ENCODE measurements around the gene FLRT2.

The FLRT2 gene

DNA sequence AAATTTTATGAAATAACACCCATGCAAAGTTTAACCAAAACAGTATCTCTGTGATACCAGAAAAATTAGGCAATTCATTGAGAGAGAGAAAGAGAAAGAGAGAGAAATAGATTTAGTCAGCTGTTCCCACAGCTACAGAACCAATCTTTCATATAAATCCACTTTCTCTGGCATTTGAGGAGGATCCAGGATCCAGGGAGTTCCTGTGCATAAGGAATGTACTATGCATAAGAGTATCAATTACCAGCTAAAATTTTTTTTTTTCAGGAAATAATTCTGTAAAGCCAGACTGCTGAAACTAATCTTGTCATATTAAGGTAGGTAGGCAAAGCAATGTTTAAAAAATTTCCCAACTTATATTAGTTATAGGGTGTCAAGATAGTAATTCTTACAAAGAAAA lies 133.7 kb downstream of the FLRT2 start:
- Mint-ChIP-seq H3K4me3 (no peak overlapping the region), H3K9me3 (no peaks in the 10 kb centered on the region), H3K27me3 (no peaks in the 10 kb centered on the region), H3K36me3 (ENCODE audit: insufficient read depth) (no peaks in the 10 kb centered on the region), H3K27ac (ENCODE audit: low read depth) (no peak overlapping the region), H3K4me1 (no peaks in the 10 kb centered on the region)
- ATAC-seq (replicated peaks; ENCODE audit: extremely low read depth, poor library complexity, severe bottlenecking) (no peak), DNase-seq (ENCODE audit: low spot score in 2 of 2) (no peak)

DNA sequence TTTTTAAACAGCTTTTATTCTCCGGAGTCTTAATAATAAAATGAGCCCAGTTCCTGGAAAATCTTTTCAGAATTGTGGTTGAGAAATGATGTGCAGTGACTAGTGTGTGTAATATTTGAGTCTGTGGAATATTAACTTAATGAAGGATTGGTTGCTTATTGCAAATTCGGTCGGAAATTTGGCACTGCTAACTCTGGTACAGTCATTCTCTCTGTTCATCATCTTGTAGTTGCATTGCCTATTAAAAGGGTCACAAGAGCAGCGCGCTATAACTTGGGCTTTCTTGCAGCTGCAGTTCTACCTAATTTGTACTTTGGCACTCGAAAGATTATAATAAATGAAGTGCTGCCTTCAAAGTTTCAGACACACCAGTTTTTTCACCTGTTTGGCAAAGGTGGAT lies 146.0 kb downstream of the FLRT2 start:
- Mint-ChIP-seq H3K9me3 (peaks cover 5% of the 10 kb centered on the region), H3K27ac (ENCODE audit: low read depth) (no peak overlapping the region), H3K36me3 (ENCODE audit: insufficient read depth) (no peaks in the 10 kb centered on the region), H3K4me3 (no peak overlapping the region), H3K4me1 (no peaks in the 10 kb centered on the region), H3K27me3 (no peaks in the 10 kb centered on the region)
- ATAC-seq (replicated peaks; ENCODE audit: extremely low read depth, poor library complexity, severe bottlenecking) (no peak), DNase-seq (ENCODE audit: low spot score in 2 of 2) (no peak)

DNA sequence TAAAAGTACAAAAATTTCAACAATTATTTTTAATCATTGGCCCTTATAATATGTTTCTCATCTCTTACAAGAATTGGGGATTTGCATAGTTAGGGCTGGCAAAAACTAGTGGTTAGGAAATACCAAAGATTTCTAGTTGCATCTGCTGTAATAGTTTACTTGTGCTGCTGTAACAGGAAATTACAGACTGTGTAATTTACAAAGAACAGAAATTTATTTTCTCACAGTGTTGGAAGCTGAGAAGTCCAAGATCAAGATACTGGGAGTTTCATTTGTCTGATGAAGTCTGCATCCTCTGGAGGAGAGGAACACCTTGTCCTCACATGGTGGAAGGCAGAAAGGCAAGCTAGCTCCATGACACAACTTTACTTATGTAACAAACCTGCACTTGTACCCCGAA lies 157.0 kb downstream of the FLRT2 start:
- no peak for ATAC-seq (replicated peaks; ENCODE audit: extremely low read depth, poor library complexity, severe bottlenecking)

DNA sequence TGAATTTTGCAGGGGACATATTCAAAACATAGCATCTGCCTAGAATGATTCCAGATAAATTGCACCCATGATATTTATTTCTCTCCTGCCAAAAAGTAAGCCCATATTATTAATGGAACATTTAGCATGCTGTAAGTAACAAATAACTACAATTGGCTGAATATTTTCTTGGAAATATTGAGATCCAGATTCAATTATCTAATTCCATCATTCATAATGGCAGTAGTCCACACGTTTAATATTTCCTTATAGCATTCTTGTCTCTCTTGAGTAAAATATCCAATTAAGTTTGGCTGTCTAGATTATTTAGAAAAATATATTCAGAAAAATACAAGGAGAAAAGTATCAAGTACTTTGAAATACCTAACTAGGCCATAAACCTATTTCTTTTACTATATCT lies 157.5 kb downstream of the FLRT2 start:
- Mint-ChIP-seq H3K4me1 (no peaks in the 10 kb centered on the region), H3K27me3 (no peaks in the 10 kb centered on the region), H3K4me3 (no peak overlapping the region), H3K36me3 (ENCODE audit: insufficient read depth) (no peaks in the 10 kb centered on the region), H3K9me3 (peaks cover 18% of the 10 kb centered on the region), H3K27ac (ENCODE audit: low read depth) (no peak overlapping the region)
- DNase-seq (ENCODE audit: low spot score in 2 of 2), result no peak
- no peak for ATAC-seq (replicated peaks; ENCODE audit: extremely low read depth, poor library complexity, severe bottlenecking)

More for the DNA sequence above, 157.0 kb downstream of the FLRT2 start:
- Mint-ChIP-seq H3K4me1 (no peaks in the 10 kb centered on the region), H3K4me3 (no peak overlapping the region), H3K27ac (ENCODE audit: low read depth) (no peak overlapping the region), H3K27me3 (no peaks in the 10 kb centered on the region), H3K36me3 (ENCODE audit: insufficient read depth) (no peaks in the 10 kb centered on the region), H3K9me3 (peaks cover 17% of the 10 kb centered on the region)
- no peak for DNase-seq (ENCODE audit: low spot score in 2 of 2)

DNA sequence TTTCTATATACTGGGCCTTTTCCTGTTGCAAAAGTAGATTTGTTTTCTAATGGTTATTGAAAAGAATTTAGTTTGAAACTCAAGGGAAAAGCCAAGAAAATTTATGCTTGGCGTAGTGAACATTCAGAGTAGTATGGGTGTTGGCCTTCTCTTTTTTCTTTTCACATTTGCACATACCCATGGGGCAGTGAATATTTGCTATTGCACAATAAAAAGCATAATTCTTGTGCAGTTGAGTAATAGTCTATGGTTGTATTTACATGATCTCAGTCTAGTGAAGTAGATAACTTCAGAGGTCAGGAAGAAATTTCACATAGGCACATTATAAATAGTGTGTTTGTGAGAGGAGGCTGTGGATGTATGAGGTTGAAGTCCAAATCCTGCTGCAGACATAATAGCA lies 158.1 kb downstream of the FLRT2 start:
- Mint-ChIP-seq H3K27me3 (no peaks in the 10 kb centered on the region), H3K9me3 (peaks cover 17% of the 10 kb centered on the region), H3K4me1 (no peaks in the 10 kb centered on the region), H3K4me3 (no peak overlapping the region), H3K27ac (ENCODE audit: low read depth) (no peak overlapping the region), H3K36me3 (ENCODE audit: insufficient read depth) (no peaks in the 10 kb centered on the region)
- DNase-seq (ENCODE audit: low spot score in 2 of 2), result no peak
- no peak for ATAC-seq (replicated peaks; ENCODE audit: extremely low read depth, poor library complexity, severe bottlenecking)

DNA sequence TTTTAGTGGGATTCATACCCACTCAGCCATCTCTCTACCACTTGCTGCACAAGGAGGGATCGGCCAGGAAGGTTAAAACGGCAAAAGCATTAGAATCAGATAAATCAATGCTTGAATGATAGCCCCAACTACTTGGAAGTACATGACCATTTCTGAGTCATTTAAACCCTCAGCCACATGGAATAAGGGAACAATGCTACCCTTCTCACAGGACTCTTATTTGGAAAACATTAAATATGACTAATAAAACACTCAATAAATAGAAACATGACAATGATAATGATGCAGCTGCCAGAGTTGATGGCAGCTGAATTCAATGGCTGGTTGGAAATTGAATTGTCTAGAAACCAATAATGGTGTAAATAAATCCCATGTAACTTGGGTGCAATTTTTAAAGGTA lies 165.4 kb downstream of the FLRT2 start:
- no peak overlapping the region for H3K27ac Mint-ChIP-seq (ENCODE audit: low read depth)
- DNase-seq (ENCODE audit: low spot score in 2 of 2), result no peak
- no peaks in the 10 kb centered on the region for H3K36me3 Mint-ChIP-seq (ENCODE audit: insufficient read depth)
- no peaks in the 10 kb centered on the region for H3K4me1 Mint-ChIP-seq
- ATAC-seq (replicated peaks; ENCODE audit: extremely low read depth, poor library complexity, severe bottlenecking), result no peak
- no peak overlapping the region for H3K4me3 Mint-ChIP-seq
- H3K27me3 Mint-ChIP-seq, result no peaks in the 10 kb centered on the region
- H3K9me3 Mint-ChIP-seq, result peaks cover 24% of the 10 kb centered on the region

DNA sequence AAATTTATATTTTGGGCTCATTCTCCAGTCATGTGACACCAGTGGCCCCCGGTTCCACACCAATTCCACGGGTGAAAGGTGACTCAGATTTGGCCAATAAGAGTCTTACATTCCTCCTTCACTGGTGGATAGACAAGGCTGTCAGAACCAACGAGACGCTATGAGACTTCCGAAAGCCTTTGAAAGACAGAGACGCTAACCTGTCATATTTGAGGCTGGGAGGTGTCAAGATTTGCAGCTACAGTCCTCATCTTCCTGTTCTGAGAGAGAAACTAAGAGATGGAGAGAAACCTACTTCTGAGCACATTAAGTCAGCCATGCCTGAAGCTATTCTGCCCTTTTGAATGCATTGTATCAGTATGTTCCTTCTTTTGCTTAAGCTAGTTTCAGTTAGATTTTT lies 171.2 kb downstream of the FLRT2 start:
- Mint-ChIP-seq H3K9me3 (peaks cover 17% of the 10 kb centered on the region), H3K27me3 (no peaks in the 10 kb centered on the region), H3K4me1 (no peaks in the 10 kb centered on the region), H3K4me3 (no peak overlapping the region), H3K27ac (ENCODE audit: low read depth) (no peak overlapping the region), H3K36me3 (ENCODE audit: insufficient read depth) (no peaks in the 10 kb centered on the region)
- no peak for ATAC-seq (replicated peaks; ENCODE audit: extremely low read depth, poor library complexity, severe bottlenecking)
- DNase-seq (ENCODE audit: low spot score in 2 of 2), result no peak

DNA sequence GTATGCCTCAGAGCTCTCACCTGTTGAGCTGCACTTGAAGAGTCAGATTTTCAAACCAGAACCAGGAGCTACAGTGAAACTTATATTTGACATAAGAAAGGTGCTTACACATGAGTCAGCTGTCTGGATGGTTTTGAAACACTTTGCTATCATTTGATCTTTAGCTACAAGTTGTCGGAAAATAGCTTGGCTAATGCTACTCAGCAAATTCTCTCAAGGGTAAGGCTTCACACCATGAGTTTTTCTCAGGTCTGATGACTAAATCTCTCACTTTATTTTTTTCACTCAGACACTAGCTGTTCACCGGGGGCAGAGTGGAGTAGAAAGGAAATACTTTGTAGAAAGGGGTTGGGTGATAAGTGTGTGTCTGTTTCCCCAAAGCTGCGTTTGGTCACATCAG lies 171.8 kb downstream of the FLRT2 start:
- Mint-ChIP-seq H3K27me3 (no peaks in the 10 kb centered on the region), H3K9me3 (peaks cover 15% of the 10 kb centered on the region), H3K27ac (ENCODE audit: low read depth) (no peak overlapping the region), H3K4me3 (no peak overlapping the region), H3K4me1 (no peaks in the 10 kb centered on the region), H3K36me3 (ENCODE audit: insufficient read depth) (no peaks in the 10 kb centered on the region)
- DNase-seq (ENCODE audit: low spot score in 2 of 2) (no peak), ATAC-seq (replicated peaks; ENCODE audit: extremely low read depth, poor library complexity, severe bottlenecking) (no peak)

DNA sequence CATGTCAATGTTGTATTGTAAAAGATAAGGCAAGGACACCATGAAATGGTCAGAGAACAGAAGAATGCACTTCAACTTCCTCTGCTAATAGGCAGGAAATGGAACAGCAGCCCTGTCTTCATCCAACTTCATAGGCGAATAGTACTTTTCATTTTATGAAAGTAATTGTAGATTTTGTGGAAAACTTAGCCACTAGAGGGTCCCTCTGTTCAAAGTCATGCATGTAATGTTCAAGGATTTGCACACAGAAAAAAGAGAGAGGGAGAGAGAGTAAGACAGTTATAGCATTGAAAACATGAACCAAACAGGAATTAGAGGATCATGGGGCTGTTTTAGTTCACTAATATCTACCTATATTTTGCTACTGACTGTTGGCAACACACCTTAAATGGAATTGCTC lies 172.2 kb downstream of the FLRT2 start:
- H3K9me3 Mint-ChIP-seq, result peaks cover 11% of the 10 kb centered on the region
- no peaks in the 10 kb centered on the region for H3K4me1 Mint-ChIP-seq
- no peaks in the 10 kb centered on the region for H3K27me3 Mint-ChIP-seq
- H3K4me3 Mint-ChIP-seq, result no peak overlapping the region
- no peak for ATAC-seq (replicated peaks; ENCODE audit: extremely low read depth, poor library complexity, severe bottlenecking)
- H3K36me3 Mint-ChIP-seq (ENCODE audit: insufficient read depth), result no peaks in the 10 kb centered on the region
- DNase-seq (ENCODE audit: low spot score in 2 of 2), result no peak
- no peak overlapping the region for H3K27ac Mint-ChIP-seq (ENCODE audit: low read depth)

DNA sequence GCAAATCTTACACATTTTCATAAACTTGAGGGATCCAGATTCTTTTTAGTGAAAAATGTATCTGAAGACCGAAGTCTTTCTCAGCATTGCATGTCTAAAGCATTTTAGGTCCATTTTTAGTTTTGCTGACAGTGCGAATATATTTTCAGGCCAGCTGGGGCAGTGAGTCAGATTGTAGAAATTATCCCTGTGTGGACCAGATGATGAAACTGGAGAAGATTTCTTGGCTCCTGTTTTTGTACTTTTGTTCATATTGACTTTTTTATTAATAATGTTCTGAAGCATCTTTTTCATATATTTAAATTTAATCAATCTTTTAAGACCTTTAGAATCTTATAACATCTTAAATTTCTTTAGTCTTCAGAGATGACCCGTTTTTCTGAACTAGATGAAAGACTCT lies 173.1 kb downstream of the FLRT2 start:
- H3K36me3 Mint-ChIP-seq (ENCODE audit: insufficient read depth), result no peaks in the 10 kb centered on the region
- H3K27me3 Mint-ChIP-seq, result no peaks in the 10 kb centered on the region
- H3K27ac Mint-ChIP-seq (ENCODE audit: low read depth), result no peak overlapping the region
- H3K4me1 Mint-ChIP-seq, result no peaks in the 10 kb centered on the region
- DNase-seq (ENCODE audit: low spot score in 2 of 2), result no peak
- ATAC-seq (replicated peaks; ENCODE audit: extremely low read depth, poor library complexity, severe bottlenecking), result no peak
- peaks cover 11% of the 10 kb centered on the region for H3K9me3 Mint-ChIP-seq
- no peak overlapping the region for H3K4me3 Mint-ChIP-seq
